GM11168 (cell line): ENCODE results near the gene FAM81A.

Experiments used
- in situ Hi-C: fragments of 300-500 bp; cut with MboI; formaldehyde crosslinking; loops from one replicate; pipeline ENCODE4 v1.12.0; 2022; ENCODE audit warnings: low sequenced_read_pairs; ENCODE audit not compliant: unreplicated experiment

FAM81A gene

DNA sequence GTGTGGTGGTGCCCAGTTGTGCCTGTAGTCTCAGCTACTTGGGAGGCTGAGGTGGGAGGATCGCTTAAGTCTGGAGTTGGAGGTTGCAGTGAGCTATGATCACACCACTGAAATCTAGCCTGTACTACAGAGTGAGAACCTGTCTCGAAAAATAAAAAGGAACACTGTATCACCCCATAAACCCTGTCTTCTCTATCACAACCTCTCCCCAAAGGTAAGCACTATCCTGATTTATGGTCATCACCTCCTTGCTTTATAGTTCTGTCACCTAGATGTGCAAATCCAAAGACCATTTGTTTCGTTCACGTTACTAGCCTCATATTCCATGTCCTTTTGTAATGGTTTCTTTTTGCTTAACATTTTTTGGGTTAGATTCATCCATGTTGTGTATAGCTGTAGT lies 123.6 kb downstream of the FAM81A start:
- in situ Hi-C loops: no loop called here

DNA sequence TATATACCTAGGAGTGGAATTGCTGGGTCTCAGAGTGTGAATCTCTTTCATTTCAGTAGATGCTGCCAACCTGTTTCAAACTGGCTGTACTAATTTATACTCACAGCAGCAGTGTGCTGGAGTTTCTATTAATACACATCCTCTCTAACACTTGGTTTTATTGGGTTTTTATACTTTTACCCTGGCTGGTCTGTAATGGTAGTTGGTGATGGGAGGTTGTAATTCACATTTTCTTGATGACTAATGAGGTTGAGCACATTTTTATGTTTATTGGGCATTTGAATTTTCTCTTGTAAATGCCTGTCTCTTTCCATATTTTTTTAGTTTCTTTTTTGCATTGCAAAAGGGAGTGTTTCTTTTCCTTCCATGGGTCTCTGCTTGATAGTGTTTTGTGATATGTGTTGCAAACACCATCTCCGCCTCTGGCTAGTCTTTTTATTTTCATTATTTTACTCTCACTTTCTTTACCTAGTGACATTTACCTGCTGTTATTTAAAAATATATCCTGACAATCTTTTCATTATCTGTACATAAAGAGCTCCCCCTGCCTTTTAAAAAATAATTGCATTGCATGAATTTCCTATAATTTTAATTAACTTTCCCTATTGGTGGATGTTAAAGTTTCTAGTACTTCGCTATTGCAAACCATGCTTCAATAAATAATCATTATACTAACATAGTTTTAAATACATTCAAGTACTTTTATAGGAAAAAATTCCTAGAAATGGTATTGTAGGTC lies 124.6 kb downstream of the FAM81A start:
- in situ Hi-C loops: no loop called here

DNA sequence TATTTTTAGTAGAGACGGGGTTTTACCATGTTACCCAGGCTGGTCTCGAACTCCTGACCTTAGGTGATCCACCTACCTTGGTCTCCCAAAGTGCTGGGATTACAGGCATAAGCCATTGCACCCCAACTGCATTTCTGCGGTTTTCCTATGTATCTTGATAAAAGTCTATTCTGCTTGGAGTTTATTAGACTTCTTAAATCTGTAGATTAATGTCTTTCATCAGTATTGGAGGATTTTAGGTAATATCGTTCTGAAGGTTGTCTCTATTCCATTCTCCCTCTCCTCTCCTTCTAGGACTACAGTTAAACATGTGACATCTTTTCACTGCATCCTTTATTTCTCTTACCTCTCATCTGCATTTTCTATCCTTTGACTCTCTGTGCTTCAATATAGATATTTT lies 127.3 kb downstream of the FAM81A start:
- in situ Hi-C loops: no loop called here

DNA sequence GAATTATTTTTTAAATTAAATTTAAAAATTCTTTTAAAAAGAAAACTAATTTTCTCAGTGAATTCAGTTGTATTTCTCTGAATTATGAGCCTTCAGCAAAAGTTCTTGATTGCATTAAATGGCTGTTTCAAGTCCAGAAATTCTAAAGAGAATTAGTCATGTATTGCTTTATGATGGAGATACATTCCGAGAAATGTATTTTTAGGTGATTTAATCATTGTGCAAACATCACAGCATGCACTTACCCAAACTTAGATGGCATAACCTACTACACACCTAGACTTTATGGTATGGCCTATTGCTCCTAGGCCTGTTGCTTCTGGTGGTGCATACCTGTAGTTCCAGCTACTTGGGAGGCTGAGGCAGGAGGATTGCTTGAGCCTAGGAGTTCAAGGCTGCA lies 129.3 kb downstream of the FAM81A start:
- in situ Hi-C loops: no loop called here

DNA sequence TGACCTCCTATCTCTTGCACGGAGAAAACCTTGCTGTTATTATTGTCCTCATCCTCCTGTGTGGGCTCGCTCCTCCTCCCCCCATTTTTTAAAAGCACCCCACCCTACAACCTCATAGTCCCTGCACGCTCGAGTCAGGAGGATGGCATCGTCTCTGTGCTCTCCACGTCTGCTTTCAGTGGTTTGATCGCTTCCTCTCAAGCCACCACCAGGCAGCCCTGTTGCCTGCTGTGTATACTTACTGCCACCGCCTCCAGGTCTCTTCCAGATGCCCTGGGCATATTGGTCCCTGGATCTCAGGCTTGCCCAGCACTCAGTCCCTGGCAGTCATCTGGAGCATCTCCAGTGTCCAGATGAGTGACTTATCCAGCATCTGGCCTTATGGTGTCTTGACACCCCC lies 131.5 kb downstream of the FAM81A start:
- in situ Hi-C loops: no loop called here

DNA sequence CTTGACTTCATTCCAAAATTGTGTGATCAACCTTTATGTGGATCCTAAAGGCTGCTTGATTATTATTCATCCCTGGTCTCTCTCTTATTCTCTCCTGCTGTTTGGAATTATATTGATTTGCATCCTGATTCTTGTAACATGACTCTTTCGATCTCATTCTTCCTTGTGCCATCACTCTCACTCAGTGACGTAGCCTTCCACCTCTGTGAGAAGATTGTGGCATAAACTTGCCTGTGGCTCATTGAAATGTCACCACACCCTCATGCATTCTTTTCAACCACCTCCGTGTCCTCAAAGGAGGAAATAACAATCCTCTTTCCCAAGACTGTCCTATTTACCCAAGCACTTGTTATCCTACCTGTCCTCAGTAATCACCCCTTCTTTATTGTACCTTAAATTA lies 132.3 kb downstream of the FAM81A start:
- in situ Hi-C loops: no loop called here

DNA sequence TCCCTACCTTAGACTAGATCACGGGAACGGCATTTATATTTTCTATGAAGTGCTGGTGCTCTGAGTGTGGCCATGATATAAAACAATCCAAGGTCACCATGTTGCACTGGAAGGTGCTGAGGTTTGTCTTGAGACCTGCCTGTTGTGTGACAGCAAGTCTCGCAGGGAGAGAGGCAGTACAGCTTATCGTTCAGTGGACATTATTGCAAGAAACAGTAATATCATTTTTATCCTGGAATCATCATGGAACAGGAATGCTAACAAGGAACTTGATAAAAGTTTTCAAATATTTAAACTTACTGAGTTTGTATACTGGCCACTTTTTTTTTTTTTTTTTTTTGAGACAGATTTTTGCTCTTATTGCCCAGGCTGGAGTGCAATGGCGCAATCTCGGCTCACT lies 133.6 kb downstream of the FAM81A start:
- in situ Hi-C loops: no loop called here
